CD4-positive, alpha-beta memory T cell (primary cell): Measurements from ENCODE around the gene ZRANB3. TPM values are rescaled to one million over a fixed set of nuclear protein-coding genes. Genes with fewer than 3 reads are reported as not detected.

ENCODE experiments used
- CTCF ChIA-PET: fragments of 350-600 bp; sonication (Branson Sonifier 250); formaldehyde crosslinking; loops from one replicate; lab custom pipeline; 2021; ENCODE audit warnings: inconsistent platforms; ENCODE audit not compliant: partially characterized antibody; lab: Charles Lee
- POLR2A ChIA-PET: fragments of 350-600 bp; sonication (Branson Sonifier 250); formaldehyde crosslinking; loops from one replicate; lab custom pipeline; 2021; ENCODE audit not compliant: partially characterized antibody; lab: Charles Lee
- DNase-seq, 5 donors: peaks; one replicate each; pipeline versions ENCODE4 v3.0.0 to v3.0.0-alpha.2; 2020 to 2022; ENCODE audit warnings: mixed read lengths in 1 of 5
- H3K27ac ChIP-seq: one replicate; pipeline ENCODE4 v1.7.0; 2013; ENCODE audit warnings: low read depth, low read length
- H3K27me3 ChIP-seq: 2 replicates; pipeline ENCODE4 v1.7.0; 2013; ENCODE audit warnings: mild to moderate bottlenecking, low read length, moderate library complexity; ENCODE audit not compliant: insufficient read depth
- H3K36me3 ChIP-seq: 2 replicates; pipeline ENCODE4 v1.7.0; 2013; ENCODE audit warnings: mild to moderate bottlenecking, low read length, moderate library complexity; ENCODE audit not compliant: insufficient read depth
- H3K4me1 ChIP-seq: 2 replicates; pipeline ENCODE4 v1.7.0; 2013; ENCODE audit warnings: mild to moderate bottlenecking, low read length, moderate library complexity; ENCODE audit not compliant: insufficient read depth
- H3K4me3 ChIP-seq, 2 donors: one replicate each; pipeline ENCODE4 v1.7.0; 2013; ENCODE audit warnings: low read length in 2 of 2, mild to moderate bottlenecking in 1 of 2
- H3K9me3 ChIP-seq, 2 donors: one replicate each; pipeline ENCODE4 v1.7.0; 2013; ENCODE audit warnings: low read length in 2 of 2, control low read depth in 1 of 2; ENCODE audit not compliant: control insufficient read depth in 1 of 2
- H3K27ac Mint-ChIP-seq, 7 donors: one replicate each; pipeline ENCODE4 v1.8.0; 2020 to 2021; ENCODE audit warnings: mixed read lengths in 7 of 7, mild to moderate bottlenecking in 6 of 7, inconsistent platforms in 3 of 7, moderate library complexity in 3 of 7
- H3K27me3 Mint-ChIP-seq, 2 donors: one replicate each; pipeline ENCODE4 v1.8.0; 2020 to 2021; ENCODE audit warnings: mixed read lengths in 2 of 2
- H3K36me3 Mint-ChIP-seq, 2 donors: one replicate each; pipeline ENCODE4 v1.8.0; 2020 to 2021; ENCODE audit warnings: mixed read lengths in 2 of 2, inconsistent platforms in 1 of 2, mild to moderate bottlenecking in 1 of 2
- H3K4me1 Mint-ChIP-seq, 4 donors: one replicate each; pipeline ENCODE4 v1.8.0; 2020 to 2021; ENCODE audit warnings: mixed read lengths in 4 of 4, mild to moderate bottlenecking in 1 of 4
- H3K4me3 Mint-ChIP-seq, 8 donors: one replicate each; pipeline ENCODE4 v1.8.0; 2020 to 2021; ENCODE audit warnings: mixed read lengths in 8 of 8, mild to moderate bottlenecking in 7 of 8, moderate library complexity in 6 of 8, inconsistent platforms in 3 of 8
- H3K9me3 Mint-ChIP-seq, 8 donors: one replicate each; pipeline ENCODE4 v1.8.0; 2020 to 2021; ENCODE audit warnings: mixed read lengths in 8 of 8, mild to moderate bottlenecking in 5 of 8, inconsistent platforms in 3 of 8, moderate library complexity in 1 of 8
- intact Hi-C: fragments of 100-400 bp; cut with micrococcal nuclease; formaldehyde crosslinking; loops from one replicate; pipeline ENCODE4 v1.15.1; 2023
- polyA plus RNA-seq, 2 donors: library from polyadenylated mRNA; unstranded; fragments of 300-500 nt; fragmentation: Illumina TruSeq; gene quantifications; one replicate each; pipeline ENCODE4 v1.2.3, GENCODE V29; 2021
- total RNA-seq, 2 experiments: library from RNA; stranded (reverse); gene quantifications; one replicate each; pipeline ENCODE4 v1.2.3, GENCODE V29; 2021

ZRANB3 gene
- total and polyA plus RNA-seq, 4 experiments from 2014 or later: 2.3 to 5.0 (median 3.4) TPM

DNA sequence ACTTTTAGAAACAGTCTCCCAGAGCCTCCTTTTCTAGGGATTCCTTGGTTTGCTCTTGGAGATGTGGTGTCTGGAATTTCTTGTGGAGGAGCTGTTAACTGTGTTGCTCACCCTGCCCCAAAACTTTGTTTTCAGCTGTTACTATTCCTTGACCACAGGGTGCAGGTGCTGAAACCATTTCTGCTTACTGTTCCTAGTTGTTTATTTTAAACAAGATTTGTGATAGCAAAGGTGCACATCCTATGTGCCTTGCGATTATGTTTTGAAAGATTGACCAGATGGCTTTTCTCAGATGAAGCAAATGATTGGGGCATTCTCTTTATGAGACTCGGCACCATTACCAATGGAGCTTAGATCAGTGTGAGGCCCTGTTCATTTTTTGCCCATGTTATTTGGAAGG, 367.7 kb downstream of the ZRANB3 start:
- Histone ChIP-seq H3K9me3 (no peaks in the 10 kb centered on the region), H3K36me3 (peaks cover 34% of the 10 kb centered on the region), H3K4me1 (no peaks in the 10 kb centered on the region), H3K27ac (no peak overlapping the region), H3K27me3 (no peaks in the 10 kb centered on the region), H3K4me3 (no peak overlapping the region)
- Mint-ChIP-seq H3K36me3 (peaks cover 42 to 69% of the 10 kb centered on the region in 2 donors), H3K4me1 (peaks cover 0 to 4% (median 1%) of the 10 kb centered on the region in 4 donors), H3K4me3 (no peak overlapping the region), H3K9me3 (peaks cover 0 to 2% (median 0%) of the 10 kb centered on the region in 8 donors), H3K27me3 (no peaks in the 10 kb centered on the region), H3K27ac (peak overlapping the region in 3 of 7 donors; percentile 2 to 37 (median 25))
- no peak for DNase-seq
- CTCF ChIA-PET: interaction anchor here (1.1 to 1.8 kb wide), 2 partner anchors 159 to 161 kb away, joined by 3 to 8 read pairs; no protein-coding TSS in a partner anchor
- POLR2A ChIA-PET: no interaction called here
- intact Hi-C loops: no loop called here

DNA sequence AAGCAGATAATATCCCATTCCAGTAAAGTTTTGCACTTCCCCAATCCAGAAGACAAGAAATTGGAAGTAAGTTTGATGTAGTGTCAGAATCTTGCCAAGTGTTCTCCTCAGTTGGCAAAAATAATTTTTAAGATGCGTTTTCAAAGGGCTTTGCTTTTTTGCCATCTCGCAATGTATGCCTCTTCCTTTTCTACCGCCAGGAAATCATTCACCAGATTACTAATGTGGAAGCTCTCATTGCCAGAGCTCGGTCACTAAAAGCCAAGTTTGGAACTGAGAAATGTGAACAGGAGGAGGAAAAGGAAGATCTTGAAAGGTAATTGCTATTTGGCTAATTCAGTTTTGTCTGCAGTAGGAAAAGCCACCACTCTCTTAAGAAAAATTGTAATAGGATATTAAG, 368.2 kb downstream of the ZRANB3 start:
- Mint-ChIP-seq H3K27me3 (no peaks in the 10 kb centered on the region), H3K4me1 (peaks cover 0 to 4% (median 1%) of the 10 kb centered on the region in 4 donors), H3K27ac (peak overlapping the region in 4 of 7 donors; percentile 6 to 79 (median 32)), H3K36me3 (peaks cover 43 to 69% of the 10 kb centered on the region in 2 donors), H3K4me3 (no peak overlapping the region), H3K9me3 (peaks cover 0 to 2% (median 0%) of the 10 kb centered on the region in 8 donors)
- H3K27ac ChIP-seq: no peak overlapping the region
- no peak overlapping the region for H3K4me3 ChIP-seq
- no peaks in the 10 kb centered on the region for H3K4me1 ChIP-seq
- no peaks in the 10 kb centered on the region for H3K9me3 ChIP-seq
- H3K27me3 ChIP-seq: no peaks in the 10 kb centered on the region
- CTCF ChIA-PET: no interaction called here
- POLR2A ChIA-PET: no interaction called here
- intact Hi-C loops: no loop called here
- peaks cover 29% of the 10 kb centered on the region for H3K36me3 ChIP-seq
- no peak for DNase-seq

DNA sequence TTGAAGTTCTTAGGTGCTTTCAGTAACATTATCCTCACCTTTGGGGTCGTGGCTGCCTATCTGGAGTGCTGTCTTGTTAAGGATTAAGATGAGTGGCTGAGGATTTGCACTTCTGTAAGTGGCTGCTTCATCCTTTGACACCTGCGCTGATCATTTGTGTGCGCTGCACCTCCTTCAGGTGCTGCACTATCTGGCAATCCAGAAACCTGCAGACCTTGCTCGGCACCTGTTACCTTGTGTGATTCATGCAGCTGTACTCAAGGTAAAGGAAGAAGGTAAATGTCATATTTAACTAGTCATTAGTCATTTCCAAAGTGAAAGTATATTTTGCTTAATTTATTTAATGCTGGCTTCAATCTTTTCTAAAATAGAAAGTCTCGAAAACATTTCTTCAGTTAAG, 368.6 kb downstream of the ZRANB3 start:
- intact Hi-C loops: no loop called here
- Mint-ChIP-seq H3K4me1 (peaks cover 0 to 4% (median 1%) of the 10 kb centered on the region in 4 donors), H3K4me3 (no peak overlapping the region), H3K36me3 (peaks cover 43 to 67% of the 10 kb centered on the region in 2 donors), H3K27ac (peak overlapping the region in 3 of 7 donors; percentile 18 to 46 (median 38)), H3K9me3 (peaks cover 0 to 2% (median 0%) of the 10 kb centered on the region in 8 donors), H3K27me3 (no peaks in the 10 kb centered on the region)
- H3K4me3 ChIP-seq: no peak overlapping the region
- POLR2A ChIA-PET: no interaction called here
- H3K27me3 ChIP-seq: no peaks in the 10 kb centered on the region
- H3K36me3 ChIP-seq: peaks cover 25% of the 10 kb centered on the region
- H3K27ac ChIP-seq: no peak overlapping the region
- no peaks in the 10 kb centered on the region for H3K9me3 ChIP-seq
- no peaks in the 10 kb centered on the region for H3K4me1 ChIP-seq
- no peak for DNase-seq
- CTCF ChIA-PET: no interaction called here

DNA sequence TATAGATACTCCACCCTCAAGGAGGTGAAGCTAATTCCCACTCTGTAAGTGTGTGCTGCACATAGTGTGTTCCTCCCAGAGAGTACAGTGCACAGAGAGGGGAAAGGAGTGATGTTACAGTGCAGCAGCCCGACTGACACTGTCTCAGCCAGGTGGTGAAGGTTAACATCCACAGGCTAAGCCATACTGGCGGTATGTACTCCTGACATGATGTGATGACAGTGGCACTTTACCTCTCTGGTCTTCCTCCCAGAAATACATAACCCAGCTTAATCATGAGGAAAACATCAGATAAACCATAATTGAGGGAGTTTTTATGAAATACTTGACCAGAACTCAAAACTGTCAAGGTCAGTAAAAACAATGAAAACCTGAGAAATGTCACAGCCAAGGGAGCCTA, 371.8 kb downstream of the ZRANB3 start:
- Histone ChIP-seq H3K4me1 (no peaks in the 10 kb centered on the region), H3K27ac (no peak overlapping the region), H3K4me3 (no peak overlapping the region), H3K27me3 (no peaks in the 10 kb centered on the region), H3K36me3 (peaks cover 25% of the 10 kb centered on the region), H3K9me3 (no peaks in the 10 kb centered on the region)
- Mint-ChIP-seq H3K36me3 (peaks cover 58 to 71% of the 10 kb centered on the region in 2 donors), H3K4me3 (no peak overlapping the region), H3K4me1 (peaks cover 0 to 5% (median 4%) of the 10 kb centered on the region in 4 donors), H3K9me3 (peaks cover 0 to 2% (median 0%) of the 10 kb centered on the region in 8 donors), H3K27ac (peak overlapping the region in 2 of 7 donors; percentile 20 to 36), H3K27me3 (no peaks in the 10 kb centered on the region)
- no peak for DNase-seq
- ChIA-PET POLR2A (no interaction called here), CTCF (no interaction called here)
- intact Hi-C loops: no loop called here

DNA sequence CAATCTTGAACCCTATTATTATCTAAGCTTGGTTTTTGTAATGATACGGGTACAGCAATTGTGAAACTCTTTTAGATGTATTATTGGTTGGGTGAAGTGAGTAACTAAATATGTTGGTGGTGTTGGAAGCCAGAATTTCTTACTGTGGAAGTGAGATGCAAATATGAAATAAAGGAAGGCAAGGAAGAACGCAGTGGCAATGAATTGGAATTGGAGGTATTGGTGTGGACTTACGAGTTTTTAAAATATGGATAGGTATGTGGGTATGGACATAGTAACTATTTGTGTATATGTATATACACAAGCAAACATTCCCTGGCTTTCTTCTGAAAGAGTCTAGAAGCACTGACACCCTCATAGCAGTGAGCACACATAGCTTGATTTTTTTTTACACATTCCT, 373.2 kb downstream of the ZRANB3 start:
- Mint-ChIP-seq H3K27ac (no peak overlapping the region), H3K9me3 (peaks cover 0 to 2% (median 0%) of the 10 kb centered on the region in 8 donors), H3K36me3 (peaks cover 57 to 68% of the 10 kb centered on the region in 2 donors), H3K27me3 (no peaks in the 10 kb centered on the region), H3K4me3 (no peak overlapping the region), H3K4me1 (peaks cover 0 to 6% (median 4%) of the 10 kb centered on the region in 4 donors)
- ChIA-PET POLR2A (no interaction called here), CTCF (no interaction called here)
- intact Hi-C loops: no loop called here
- no peak overlapping the region for H3K4me3 ChIP-seq
- no peaks in the 10 kb centered on the region for H3K4me1 ChIP-seq
- no peak for DNase-seq
- no peaks in the 10 kb centered on the region for H3K27me3 ChIP-seq
- H3K27ac ChIP-seq: no peak overlapping the region
- no peaks in the 10 kb centered on the region for H3K9me3 ChIP-seq
- peaks cover 30% of the 10 kb centered on the region for H3K36me3 ChIP-seq

DNA sequence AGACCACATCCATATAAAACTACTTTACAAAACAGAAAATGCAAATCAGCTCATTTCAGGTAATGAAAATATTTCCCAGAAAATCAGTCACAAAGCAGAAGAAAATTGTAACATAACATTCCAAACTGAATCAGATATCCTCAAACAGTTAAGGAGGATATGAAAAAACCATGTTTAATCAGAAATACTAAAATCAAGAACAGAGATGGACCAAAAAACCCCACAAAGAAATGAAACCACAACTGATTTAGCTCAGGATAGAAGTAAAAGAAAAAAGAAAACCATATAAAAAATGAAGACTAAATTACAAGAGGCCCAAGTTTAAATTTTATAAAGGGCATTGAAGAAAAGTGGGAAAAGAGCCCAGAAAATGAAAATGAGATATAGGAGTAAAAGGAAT, 376.1 kb downstream of the ZRANB3 start:
- POLR2A ChIA-PET: no interaction called here
- H3K9me3 ChIP-seq: no peaks in the 10 kb centered on the region
- no peak overlapping the region for H3K4me3 ChIP-seq
- intact Hi-C loops: no loop called here
- peak overlapping the region in 4 of 7 donors; percentile 22 to 75 (median 64) for H3K27ac Mint-ChIP-seq
- H3K4me3 Mint-ChIP-seq: no peak overlapping the region
- no peaks in the 10 kb centered on the region for H3K27me3 ChIP-seq
- CTCF ChIA-PET: no interaction called here
- H3K9me3 Mint-ChIP-seq: no peaks in the 10 kb centered on the region
- H3K4me1 Mint-ChIP-seq: peaks cover 6 to 12% (median 7%) of the 10 kb centered on the region in 4 donors
- H3K4me1 ChIP-seq: no peaks in the 10 kb centered on the region
- H3K36me3 Mint-ChIP-seq: peaks cover 77 to 82% of the 10 kb centered on the region in 2 donors
- H3K27ac ChIP-seq: no peak overlapping the region
- no peak for DNase-seq
- no peaks in the 10 kb centered on the region for H3K27me3 Mint-ChIP-seq
- peaks cover 44% of the 10 kb centered on the region for H3K36me3 ChIP-seq

DNA sequence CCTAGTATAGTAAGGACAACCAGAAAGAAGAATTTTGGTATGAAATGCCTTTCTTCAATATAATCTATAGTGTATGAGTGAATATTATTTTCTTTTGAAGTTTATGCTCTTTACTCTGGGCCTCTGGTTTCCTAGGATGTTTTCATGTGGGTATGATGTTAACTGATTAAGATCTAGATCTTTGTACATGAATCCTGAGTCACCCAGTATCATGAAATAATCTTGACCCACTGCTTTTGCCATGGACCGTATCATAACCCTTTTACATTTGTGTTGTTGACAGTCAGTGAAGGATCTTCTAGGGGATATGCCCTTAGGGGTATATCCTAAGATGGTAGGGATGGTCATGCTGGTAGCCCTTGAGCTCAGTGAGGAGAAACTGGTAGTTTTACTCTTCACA, 378.7 kb downstream of the ZRANB3 start:
- H3K36me3 ChIP-seq: peaks cover 35% of the 10 kb centered on the region
- H3K4me1 ChIP-seq: no peaks in the 10 kb centered on the region
- Mint-ChIP-seq H3K36me3 (peaks cover 67% of the 10 kb centered on the region in 2 donors), H3K27me3 (no peaks in the 10 kb centered on the region), H3K4me3 (no peak overlapping the region), H3K9me3 (no peaks in the 10 kb centered on the region), H3K4me1 (peaks cover 6 to 12% (median 10%) of the 10 kb centered on the region in 4 donors), H3K27ac (no peak overlapping the region)
- H3K9me3 ChIP-seq: no peaks in the 10 kb centered on the region
- ChIA-PET POLR2A (no interaction called here), CTCF (interaction anchor here (1.0 kb wide), 1 partner anchor 101 kb away, joined by 4 read pairs; the partner anchor contains the start of gene RAB3GAP1)
- DNase-seq: no peak
- H3K27ac ChIP-seq: no peak overlapping the region
- no peaks in the 10 kb centered on the region for H3K27me3 ChIP-seq
- intact Hi-C loops: no loop called here
- H3K4me3 ChIP-seq: no peak overlapping the region
